HG03175 (cell line): Measurements from ENCODE around the gene FBXW2.

Source experiments
- ATAC-seq: cut with Tn5 transposase; IDR thresholded peaks from one replicate; pipeline ENCODE4 v1.9.1; 2021; ENCODE audit warnings: mild to moderate bottlenecking, moderate library complexity; ENCODE audit not compliant: unreplicated experiment

Gene FBXW2

DNA sequence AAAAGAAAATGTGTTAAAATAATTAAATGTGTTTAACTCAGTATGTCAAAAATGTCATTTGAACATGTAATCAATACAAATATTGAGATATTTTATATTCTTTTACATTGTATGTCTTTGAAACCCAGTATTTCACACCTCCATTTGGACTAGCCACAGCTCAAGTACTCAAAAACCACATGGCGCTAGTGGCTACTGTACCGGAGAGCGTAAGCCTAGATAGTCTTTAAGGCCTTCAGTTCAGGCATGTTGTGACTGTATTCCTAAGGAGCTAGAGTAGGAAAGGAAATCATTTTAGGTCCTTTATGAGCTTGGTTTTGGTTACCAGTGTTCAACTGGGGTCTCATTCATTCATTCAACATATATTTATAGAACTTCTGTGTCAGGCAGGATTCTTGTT lies 12.8 kb downstream of the FBXW2 start:
- no peak for ATAC-seq

DNA sequence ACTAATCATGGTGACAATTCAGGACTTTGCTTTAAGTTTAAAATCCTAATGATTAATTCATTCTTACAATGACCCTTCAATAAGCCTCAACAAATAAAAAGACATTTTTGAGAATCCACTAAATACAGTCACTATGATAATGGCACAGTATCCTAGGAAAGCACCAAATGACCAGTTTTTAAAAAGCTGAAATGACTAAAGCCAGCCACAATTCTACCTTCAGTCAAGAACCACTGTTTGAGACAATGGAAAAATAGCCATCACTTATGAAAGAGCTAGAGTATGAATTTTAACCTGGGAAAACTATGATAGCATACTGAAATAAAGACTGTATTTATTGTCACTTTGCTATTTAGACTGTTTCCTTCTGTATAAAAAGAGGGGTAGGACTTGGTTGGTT lies 14.0 kb downstream of the FBXW2 start:
- ATAC-seq = no peak

DNA sequence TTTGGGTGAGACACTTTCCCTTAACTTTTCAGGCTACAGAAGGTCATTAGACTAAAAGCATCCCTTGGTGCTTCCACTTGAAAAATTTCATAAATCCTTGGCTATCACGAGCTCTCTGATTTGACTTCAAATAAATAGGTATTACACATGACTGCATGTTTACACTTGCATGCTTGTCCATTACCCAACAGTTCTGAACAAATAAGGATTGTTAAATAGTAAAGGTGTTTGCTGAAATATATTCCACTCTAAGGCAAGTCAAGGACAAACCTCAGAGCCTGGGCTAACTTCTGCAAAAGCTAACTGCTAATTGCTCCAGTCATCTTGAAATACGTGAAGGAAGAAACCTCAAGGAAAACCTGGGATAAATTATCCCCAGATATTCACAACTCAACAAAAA lies 14.5 kb downstream of the FBXW2 start:
- ATAC-seq = no peak

DNA sequence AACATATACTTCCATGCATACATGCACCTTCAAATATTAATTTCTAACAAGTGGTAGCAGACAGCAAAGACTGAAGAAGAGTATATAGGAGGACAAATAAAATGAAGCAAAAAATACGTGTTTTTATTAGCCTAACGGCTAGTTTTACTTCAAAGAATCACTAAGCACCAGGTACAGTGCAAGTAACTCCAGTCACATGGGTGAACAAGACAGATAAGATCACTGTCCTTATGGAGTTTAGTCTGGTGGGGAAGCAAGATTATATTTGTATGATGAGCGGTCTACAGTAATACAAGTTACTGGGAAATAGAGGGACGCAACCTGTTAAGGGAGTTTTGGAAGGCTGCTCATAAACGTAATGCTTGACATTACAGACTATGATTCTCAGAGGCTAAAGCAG lies 16.0 kb downstream of the FBXW2 start:
- no peak for ATAC-seq

DNA sequence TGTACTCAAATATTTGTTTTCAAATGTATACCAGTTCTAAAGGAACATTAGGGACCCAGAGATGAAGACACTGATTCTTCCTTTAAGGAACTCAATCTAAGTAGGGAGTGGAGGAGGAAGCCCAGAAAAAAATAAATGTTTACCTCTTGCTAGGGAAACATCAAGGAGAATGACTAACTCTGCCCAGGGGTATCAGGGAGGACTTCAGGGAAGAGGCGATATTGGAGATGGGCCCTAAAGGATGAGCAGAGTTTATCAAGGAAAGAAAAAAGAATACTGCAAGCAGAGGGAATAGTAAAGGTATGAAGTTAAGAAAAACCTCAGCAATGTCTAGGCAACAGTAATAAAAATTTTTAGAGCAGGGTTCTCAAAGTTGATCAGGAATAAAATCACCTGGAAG lies 16.4 kb downstream of the FBXW2 start:
- no peak for ATAC-seq

DNA sequence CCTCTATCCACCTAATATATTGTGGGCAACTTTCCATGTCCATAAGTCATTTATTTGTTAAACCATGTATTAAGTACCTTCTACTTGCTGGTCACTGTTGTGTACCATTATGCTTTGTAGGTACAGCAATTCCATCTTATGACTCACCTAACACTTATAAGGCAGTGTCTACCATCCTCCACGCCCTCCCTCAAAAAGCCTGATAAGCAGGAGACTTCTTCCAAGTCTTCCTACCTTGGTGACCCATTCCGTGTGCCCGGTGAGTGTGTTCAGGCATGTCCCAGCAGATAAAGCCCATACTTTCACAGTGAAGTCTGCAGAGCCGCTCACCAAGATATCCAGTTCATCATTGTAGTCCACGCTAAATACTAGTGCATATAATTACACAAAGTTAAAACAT lies 17.4 kb downstream of the FBXW2 start:
- no peak for ATAC-seq

DNA sequence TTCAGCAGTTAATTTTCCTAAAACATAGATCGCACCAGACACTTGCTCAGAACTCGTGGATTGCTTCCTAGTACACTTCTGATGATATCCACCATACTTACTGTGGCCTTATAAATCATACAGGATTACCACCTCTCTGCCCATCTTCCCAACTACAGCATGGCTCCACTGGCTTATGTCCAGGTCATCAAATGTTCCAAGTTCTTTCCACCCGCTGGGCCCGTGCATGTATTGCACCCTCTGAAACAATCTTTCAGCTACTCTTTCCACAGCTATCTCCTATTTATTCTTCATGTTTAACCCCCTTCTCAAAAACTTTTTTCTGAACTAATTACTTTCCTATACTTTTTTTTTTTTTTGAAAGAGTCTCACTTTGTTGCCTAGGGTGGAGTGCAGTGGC lies 18.5 kb downstream of the FBXW2 start:
- no peak for ATAC-seq

DNA sequence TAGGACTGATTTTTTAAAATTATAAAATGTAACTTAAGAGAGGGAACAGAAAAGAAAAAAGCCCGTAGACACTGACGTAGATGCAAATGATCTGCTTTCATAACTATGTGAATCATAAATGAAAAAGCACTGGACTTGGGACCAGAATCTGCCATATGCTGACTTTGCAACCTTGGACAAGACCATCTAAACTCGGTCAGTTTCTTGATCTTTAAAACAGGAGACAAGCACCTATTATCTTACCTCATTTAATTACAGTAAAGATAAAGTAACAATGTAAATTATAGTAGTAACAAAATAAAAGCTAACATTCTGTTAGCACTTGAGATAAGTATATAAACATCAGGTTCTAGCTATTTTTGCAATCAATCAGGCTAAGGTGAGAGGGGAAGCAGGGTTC lies 20.0 kb downstream of the FBXW2 start:
- ATAC-seq = no peak

DNA sequence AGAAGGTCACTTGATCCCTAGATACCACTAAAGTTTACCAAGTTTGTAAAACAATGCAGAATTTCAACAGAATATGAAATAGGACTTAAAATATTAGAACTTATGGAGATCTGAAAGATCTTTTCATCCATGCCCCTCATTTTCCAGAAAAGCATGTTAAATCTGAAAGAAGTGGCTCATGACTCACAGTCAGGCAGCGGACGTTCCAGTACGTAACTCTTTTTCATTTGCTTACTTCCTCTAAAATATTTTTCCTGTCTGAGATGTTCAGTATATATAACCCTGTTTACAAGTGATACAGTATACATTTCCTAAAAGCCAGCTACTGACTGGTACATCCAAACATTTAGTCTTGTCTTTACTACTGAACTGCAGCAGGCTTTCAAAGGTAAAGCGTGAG lies 22.3 kb downstream of the FBXW2 start:
- no peak for ATAC-seq

DNA sequence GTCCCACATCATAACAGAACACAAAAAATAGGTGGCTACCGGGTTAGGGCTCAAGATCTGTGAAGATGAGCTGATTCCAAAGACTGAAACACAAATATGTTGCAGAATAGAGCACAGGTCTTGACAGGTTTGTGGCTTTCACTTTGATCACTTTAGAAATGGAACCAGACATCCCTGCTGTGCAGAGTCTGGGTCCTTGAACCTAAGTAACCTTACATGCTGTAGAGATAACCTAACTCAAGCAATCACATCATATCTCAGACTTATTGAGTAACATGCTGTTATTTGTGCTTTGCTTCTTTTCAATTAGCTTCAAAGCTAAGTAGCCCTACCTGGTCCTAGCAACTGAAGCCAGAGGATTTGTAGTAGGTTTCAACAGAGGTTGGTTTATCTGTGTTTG lies 24.3 kb downstream of the FBXW2 start:
- ATAC-seq = no peak

DNA sequence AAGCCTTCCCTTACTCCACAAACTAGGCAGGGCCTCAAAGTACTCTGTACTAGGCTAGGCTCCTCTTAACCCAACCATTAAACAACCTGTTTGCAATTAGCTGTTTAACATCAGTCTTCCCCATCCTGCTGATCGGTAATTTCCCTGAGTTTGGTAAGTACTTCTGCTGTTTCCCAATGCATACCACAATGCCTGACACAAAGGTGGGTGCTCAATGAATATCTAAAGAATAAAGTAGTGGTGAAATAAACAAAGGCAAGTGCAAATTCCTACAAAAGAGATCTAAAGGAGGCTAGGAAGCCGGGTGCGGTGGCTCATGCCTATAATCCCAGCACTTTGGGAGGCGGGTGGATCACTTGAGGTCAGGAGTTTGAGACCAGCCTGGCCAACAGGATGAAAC lies 25.0 kb downstream of the FBXW2 start:
- ATAC-seq = no peak

DNA sequence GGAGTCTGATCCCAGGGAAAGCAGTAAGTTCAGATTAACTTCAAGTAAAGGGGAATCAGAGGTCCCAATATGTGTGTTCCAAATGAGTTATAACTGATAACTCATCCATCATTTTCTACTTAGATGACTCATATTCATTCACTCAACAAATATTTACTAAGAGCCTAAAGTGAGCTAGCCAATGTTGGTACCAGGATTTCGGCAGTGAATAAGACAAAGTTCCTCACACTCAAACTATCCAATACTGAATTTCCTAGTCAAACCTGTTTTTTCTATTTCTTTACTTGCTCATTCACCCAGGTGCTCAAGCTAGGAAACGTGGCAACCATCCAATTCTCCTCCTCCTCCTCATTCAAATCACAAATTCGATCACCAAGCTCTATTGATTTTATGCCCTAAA lies 25.8 kb downstream of the FBXW2 start:
- ATAC-seq = no peak

DNA sequence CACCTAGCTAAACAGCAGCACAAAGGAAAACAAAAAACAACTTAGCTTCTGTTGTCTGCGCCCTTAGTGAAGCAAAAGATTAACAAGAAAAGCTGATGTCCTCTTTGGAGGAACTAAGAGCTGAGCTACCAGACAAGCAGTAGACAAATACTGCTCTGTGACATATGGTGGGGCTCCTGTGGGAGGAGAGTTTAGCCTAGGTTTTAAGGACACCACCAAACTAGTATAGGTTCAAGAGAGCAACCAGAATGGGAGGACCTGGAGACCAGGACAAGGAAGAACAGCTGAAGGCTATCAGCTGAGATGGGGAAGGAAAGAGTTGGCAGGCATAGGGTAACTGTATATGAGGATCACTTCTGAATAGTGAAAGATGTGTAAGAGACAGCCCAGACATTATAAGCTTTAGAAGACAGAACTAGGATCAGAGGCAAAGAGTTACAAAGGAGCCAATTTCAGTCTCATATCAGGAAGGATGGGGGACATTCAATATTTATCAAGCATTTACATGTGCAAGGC lies 27.2 kb downstream of the FBXW2 start:
- no peak for ATAC-seq

DNA sequence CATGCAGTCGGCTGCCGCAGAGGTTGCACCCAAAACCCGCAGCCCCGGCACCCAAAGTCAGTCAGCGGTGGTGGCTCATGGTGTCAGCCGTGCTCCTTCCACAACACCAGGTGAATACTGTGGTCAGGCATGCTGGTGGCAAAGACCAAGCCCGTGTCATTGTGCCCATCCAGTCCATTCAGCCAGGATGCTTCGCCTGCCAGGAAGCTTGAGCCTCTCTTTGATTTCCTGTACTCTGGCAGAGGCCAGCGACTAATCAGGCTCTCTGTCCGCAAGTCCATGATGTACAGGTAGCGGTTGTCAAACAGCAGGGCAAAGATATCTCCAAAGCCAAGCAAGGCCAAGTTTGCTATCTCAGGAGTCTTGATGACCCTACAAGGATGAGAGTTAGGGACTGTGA lies 28.7 kb downstream of the FBXW2 start:
- ATAC-seq = no peak

DNA sequence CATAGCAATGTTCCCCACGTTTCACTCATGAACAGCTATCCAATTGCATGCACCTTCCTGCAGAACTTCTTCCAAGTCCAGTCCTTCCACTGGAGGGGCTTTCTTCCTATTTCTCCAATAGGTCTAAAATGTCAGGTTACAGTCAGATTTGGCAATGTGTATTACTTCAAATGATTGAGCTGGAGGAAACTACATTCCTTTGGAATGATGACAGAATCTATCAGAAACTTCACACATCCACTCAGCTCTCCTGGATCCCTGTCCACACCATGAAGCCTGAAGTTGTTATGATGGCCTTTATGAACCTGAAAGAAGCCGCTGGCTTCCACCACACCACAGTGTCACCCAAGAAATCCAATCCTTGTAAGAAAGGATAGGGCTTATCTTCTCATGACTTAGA lies 32.2 kb downstream of the FBXW2 start:
- ATAC-seq = no peak

DNA sequence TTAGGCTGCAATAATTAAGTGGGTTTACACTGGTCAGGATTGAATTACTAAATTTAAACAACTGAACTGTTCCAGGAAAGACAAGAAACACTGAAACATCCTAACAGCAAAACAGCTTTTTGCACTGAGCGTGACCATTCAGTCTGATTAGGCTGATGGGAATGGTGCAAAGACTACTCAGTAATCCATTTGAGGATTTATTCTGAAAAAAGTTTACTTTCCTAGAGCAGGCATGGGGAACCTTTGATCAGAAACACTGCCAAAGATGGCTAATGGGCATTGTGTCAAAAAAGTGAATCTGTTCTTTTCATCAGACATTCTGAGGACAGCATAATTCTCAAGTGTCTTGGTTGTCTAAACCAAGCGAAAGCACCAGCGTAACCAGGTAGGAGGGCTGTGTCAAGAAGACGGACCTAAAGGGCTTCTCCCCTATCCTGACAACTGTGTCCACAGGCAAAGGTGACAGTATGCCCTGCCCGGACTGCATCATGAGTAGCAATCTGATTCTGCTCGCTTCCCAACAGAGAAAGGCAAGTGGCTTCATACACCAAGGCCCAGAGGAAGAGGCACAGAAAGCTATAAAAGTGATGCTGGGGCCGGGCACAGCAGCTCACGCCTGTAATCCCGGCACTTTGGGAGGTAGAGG lies 33.3 kb downstream of the FBXW2 start:
- ATAC-seq = no peak

DNA sequence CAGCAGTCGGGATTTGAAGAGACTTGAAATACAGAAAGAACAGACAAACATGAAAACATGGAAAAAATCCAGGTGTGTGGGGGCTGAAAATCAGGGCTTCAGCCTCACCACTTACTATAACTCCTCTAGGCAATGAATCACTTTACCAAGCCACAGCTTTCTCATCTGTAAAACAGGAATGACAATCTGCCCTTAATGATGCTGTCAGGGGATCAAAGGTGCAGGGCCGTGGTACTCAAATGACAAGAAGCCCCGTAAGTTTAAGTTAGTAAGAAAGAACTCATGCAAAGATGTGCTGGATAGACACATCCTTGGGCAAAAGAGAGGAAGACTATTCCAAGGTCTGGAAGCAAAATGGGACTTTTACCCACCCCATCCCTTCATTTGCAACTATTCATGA lies 34.7 kb downstream of the FBXW2 start:
- ATAC-seq = no peak

DNA sequence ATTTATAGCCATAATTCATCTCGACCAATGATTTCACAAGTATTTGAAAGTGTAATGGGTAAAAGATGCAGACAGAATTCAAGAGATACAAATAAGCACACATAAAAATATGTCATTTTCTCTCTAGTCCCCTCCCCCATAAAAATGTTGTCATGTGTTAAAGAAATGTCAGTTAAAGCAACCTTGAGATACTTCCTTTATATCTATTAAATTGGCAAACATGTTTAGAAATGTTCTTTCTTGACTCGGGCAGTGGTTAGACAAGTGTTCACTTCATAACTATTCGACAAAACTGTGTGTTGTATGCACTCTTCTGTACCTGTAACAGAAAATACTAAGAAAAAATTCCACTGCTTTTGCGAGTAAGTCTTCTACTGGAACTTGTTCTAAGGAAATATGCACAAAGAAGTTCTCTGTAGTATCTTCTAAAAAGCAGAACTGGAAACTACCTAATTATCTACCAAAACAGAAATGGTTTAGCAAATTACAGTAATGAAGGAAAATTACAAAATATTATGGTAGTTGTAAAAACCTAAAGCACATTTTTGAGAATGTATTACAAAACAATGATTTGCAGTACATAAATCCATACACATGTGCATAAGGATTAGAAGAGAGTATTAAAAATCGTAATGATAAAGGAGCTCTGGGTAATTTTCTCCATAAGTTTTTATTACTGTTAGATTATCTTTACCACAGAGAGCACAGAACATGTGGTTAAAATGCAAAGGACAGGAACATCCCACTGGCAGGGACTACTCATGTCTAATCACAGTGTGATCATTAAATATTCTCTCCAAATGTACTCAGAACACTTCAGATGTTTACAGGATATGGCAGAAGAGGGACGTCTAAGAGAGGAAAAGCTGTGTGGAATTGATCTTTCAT lies 35.9 kb downstream of the FBXW2 start:
- no peak for ATAC-seq

DNA sequence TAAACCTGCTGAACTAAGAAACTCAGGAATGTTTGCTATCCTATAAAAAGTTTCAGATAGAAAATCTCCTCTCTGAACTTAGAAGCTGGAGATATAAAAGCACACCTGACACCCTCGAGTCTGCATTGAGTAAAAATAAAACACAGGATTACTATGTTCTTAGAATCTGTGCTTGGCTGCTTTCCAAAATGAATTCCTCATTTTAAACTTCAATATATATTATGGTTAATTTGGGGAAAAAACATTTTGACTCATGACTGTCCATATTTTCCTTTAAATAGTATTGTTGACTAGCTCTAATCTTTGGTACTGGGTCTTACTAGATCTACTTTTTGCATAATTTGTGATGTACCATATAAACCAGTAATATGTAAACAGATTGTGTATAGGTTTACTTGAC lies 36.7 kb downstream of the FBXW2 start:
- ATAC-seq = no peak

DNA sequence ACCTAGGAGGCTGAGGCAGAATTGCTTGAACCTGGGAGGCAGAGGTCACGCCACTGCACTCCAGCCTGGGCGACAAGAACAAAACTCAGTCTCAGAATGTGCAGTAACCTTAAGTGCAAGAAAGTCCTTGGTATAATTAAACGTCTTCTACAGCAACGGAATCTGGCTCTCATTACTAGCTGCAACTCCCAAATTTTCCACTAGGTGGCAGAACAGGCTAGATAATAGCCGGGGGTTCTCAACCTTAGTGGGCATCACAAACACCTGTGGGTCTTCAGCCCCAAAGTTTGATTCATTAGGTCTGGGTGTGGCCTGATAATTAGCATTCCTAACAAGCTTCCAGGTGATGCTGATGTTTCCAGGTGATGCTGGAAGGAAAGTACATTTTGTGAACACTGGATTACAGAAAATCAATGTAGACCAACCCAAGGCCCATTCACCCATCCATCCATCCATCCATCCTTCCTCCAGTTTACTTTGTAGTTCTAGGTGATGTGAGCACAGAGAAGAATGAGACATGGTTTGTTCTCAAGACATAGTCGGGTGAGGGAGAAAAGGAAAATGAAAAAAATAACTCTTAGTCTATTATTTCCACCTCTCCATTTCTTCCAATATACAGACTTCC lies 37.3 kb downstream of the FBXW2 start:
- ATAC-seq = peak; percentile 50

DNA sequence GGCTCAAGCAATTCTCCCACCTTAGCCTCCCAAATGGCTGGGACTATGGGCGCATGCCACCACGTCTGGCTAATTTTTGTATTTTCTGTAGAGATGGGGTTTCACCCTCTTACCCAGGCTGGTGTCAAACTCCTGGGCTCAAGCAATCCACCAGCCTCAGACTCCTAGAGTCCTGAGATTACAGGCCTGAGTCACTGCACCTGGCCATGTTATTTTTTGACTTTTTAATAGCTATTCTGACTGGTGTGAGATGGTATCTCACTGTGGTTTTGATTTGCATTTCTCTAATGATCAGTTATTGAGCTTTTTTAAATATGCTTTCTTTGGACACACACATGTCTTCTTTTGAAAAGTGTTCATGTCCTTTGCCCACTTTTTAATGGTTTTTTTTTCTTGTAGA lies 38.2 kb downstream of the FBXW2 start:
- ATAC-seq = peak; percentile 45

DNA sequence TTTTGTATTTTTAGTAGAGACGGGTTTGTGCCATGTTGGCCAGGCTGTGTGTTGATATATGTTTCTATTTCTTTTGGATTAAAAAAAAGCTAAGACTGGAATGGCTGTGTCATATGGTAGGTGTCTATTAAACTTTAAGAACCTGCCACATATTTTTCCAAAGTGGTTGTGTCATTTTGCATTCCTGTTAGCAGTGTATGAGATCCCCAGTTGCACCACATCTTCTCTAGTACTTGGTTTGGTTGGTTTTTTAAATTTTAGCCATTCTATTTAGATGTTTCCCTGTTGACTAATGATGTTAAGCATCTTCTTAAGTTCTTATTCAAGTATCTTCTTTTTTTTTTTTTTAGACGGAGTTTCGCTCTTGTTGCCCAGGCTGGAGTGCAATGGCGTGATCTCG lies 42.8 kb downstream of the FBXW2 start:
- no peak for ATAC-seq
